RPMI7951 (cell line): ENCODE results near the gene SATL1. TPM values are rescaled to one million over a fixed set of nuclear protein-coding genes. Genes with fewer than 3 reads are reported as not detected.
A peak's percentile ranks its signal among the peaks of the same experiment; 100 is the strongest.
"Not testable (repeated sequence)": the region's sequence is repeated elsewhere in the genome, so short reads cannot be mapped to it uniquely, and the experiment has no call there.

Experiments used
- DNase-seq: peaks from one replicate; pipeline ENCODE4 v3.0.0-alpha.2; 2012; ENCODE audit warnings: low read depth
- total RNA-seq: library from RNA; depleted of rRNA; stranded (reverse); fragments of >200 nt; shearing (Covaris generic); gene quantifications from 2 replicates; pipeline ENCODE4 v1.2.3, GENCODE V29; 2014; rRNA removed

SATL1 gene
- total RNA-seq, 1 experiment from 2014 or later: not detected

DNA sequence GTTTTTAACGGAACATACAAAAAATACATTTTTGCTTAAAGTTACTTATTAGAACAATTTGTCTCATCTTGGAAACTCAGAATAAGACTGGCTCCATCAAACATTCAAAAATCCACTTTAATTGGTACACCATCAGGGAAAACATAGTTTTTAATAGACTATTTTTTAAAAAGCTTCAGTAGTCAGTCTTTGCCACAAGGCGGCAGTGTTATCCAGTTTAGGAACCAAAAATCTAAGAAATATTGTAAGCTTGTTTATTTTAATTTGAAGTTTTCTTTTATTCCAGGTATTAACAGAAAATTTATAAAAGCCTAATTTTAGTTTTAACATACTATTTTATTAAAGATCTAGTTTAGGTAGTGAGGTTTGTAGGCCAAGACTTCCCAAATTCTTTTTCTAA is 132.2 kb downstream of the SATL1 start:
- no peak for DNase-seq

GRCh38 chrX:85109235-85109634 is 134.3 kb downstream of the SATL1 start:
- DNase-seq: peak; percentile 23

DNA sequence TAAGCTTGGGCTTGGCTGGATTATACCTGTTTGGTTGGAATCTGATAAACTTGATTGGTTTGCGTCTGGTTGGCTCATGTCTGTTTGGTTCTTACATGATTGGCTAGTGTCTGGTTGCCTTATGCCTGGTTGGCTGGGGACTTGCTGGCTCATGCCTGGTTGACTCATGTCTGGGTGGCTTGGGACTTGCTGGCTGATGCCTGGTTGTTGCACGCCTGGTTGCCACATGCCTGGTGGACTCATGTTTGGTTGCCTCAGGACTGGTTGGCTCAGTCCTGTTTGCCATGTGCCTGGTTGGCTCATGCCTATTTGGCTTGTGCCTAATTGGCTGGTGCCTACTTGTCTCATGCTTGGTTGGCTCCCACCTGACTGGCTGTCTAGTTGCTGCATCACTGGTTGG is 135.4 kb downstream of the SATL1 start:
- no peak for DNase-seq

- peak; percentile 19 for DNase-seq
These were observed 136.2 kb downstream of the SATL1 start for GRCh38 chrX:85107407-85107806.

DNA sequence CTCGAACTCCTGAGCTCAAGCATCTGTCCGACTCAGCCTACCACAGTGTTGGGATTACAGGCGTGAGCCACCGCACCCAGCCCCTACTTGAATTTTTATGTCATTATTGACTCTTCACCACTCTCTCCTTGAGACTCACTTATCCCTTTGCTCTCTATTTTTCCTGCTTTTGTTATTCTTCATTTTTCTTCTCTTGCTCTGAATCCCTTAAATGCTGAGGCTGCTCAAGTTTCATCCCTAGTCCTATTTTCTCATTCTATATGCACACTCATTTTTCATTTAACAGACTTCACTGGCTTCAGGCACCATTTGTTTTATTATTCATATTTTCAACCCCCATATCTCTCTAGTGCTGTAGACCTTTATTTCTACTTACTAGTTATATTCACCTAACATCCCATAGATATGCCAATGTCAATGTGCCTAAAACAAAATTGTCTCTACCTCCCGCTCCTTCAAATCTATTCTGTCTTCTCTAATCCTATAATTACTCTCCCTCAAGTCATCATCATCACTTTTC is 154.2 kb downstream of the SATL1 start:
- no peak for DNase-seq

DNA sequence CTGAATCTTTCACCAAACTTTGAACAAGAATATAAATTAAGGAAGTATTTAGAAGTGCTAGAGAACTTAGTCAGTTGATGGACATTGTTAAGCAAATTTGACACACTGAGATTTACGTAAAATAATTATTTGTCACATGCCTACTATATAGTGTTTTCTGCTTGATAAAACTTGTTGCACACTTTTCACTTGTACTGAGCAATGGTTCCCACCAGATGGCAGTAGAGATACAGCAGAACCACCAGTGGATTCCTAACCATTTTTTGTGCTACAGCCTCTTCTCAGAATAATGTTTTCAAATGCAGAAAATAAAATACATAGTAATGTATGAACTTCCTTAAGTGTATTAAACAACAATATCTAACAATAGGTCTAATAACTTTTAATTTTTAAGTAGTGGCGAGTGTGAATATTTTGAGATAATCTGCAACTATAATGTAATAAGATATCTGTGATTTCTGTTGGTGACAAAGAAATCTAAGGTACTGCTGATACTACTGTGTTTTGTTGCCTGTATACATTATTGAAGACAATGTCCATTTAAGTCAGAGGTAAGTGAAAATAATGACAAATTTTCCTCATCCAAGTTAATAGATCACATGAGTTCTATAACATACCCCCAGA is 158.7 kb downstream of the SATL1 start:
- DNase-seq: peak; percentile 3

- not testable (repeated sequence) for DNase-seq
These were observed 166.3 kb downstream of the SATL1 start for GRCh38 chrX:85077247-85077646.

- DNase-seq: no peak
These were observed 177.9 kb downstream of the SATL1 start for GRCh38 chrX:85065512-85066198.

- peak; percentile 24 for DNase-seq
These were observed 190.8 kb downstream of the SATL1 start for GRCh38 chrX:85052636-85053343.

DNA sequence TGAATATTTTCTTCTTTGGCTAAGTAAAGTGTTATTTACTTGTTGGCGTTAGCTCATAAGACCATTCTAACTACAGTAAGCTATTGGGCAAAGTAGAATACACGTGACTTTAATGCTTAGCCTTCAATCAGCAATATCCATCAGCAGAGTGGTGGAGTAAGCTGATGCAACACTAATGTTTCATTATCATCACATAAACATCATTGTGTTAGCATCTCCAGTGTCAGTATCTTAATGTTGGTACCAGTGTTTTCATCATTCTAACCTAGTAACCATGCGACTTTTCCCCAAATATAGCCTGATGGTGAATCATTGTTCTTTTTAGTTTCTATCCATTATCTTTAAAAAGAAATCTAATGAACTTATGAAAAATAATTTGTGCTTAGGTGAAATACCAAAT is 191.4 kb downstream of the SATL1 start:
- peak; percentile 0 for DNase-seq

GRCh38 chrX:85051627-85052026 is 192.0 kb downstream of the SATL1 start:
- DNase-seq: no peak

Other genes with a start within 250 kb of the SATL1 start
- 6.7 and 7.4 TPM in 2 replicates for gene APOOL, start 239.9 kb downstream of the SATL1 start, total RNA-seq
- 0.12 TPM in 1 of 2 replicates, not detected in the other for gene ZNF711, start 212 bp upstream of the SATL1 start, total RNA-seq
- not detected in 2 replicates for gene POF1B, start 135.9 kb upstream of the SATL1 start, total RNA-seq